COLO668 (cell line): Measurements from ENCODE around the gene ECM1.

ENCODE experiments used
- DNase-seq: peaks from one replicate; lab custom pipeline; 2025; ENCODE audit not compliant: unreplicated experiment; lab: John Stamatoyannopoulos, UW

The ECM1 gene

DNA sequence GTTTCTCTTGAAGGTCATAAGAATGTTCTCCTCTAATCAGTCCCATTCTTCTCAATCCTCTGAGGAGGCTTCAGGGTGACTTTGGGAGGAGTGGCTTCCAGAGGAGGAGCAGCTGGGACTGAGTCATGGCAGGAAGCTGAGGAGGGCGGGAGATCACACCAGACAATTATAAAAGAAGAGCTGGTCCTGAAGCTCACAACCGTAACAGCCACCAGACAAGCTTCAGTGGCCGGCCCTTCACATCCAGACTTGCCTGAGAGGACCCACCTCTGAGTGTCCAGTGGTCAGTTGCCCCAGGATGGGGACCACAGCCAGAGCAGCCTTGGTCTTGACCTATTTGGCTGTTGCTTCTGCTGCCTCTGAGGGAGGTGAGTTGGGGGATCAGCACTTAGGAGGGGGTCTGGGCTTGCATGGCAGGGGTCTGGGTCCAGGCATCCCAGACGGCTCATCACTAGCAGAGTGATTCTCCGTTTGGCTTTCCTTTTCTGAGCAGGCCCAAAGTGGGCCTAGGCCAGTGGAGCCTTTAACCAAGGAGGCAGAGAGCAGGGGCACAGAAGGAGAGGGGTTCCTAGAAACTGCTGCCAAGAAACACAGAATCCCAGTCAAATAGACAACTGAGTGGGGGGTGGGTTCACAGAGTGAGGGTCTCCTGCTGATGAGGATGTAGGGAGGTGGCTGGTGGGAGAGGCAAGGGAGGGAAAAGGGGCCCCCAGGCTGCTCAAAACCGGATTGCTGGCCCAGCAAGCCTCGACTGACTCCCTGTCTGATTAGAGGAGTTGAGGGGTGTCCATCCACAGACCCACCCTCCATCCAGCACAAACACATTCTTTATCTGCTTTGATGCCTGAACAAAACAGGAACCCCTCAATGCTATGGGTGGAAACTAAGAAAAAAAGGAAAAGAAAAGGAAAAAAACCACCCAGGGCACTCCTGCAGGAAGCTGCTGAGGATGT, at the start of gene ECM1:
TSS of gene ECM1 (plus strand) at position 198 of the 953 bp plus-strand sequence. CDS start at position 299, 101 bp downstream.
- DNase-seq, result peak; percentile 53

DNA sequence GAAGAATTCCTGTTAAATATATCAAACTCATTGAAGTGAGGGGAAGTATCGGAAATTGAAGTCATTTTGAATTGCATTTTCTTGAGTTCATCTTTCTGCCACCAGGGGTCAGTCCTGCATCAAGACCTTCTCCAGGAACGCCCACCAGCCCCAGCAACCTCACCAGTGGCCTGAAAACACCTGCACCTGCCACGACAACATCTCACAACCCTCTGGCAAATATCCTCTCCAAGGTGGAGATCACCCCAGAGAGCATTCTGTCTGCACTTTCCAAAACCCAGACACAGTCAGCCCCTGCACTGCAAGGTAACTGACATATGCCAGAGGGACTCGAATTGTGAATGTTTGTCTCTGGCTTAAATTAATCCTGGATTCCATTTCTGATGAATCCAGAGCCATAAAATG, 43.5 kb upstream of the ECM1 start:
- peak; percentile 84 for DNase-seq

DNA sequence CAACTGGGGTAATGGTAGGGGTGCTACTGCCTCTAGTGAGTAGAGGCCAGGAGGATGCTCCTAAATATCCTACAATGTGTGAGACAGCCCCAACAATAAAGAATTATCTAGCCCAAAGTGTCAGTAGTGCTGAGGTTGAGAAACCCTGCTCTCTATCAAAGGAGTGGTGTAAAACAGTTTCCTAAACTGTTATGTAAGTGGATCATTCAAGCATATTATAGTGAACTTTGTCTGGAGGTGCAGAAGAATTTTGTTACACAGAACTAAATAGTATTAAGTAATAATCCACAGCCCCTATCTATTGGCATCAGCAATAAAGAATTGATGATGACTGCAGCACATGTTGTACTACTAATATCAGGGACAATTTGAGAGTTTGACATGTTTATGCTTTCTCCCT, 40.9 kb upstream of the ECM1 start:
- DNase-seq, result no peak

DNA sequence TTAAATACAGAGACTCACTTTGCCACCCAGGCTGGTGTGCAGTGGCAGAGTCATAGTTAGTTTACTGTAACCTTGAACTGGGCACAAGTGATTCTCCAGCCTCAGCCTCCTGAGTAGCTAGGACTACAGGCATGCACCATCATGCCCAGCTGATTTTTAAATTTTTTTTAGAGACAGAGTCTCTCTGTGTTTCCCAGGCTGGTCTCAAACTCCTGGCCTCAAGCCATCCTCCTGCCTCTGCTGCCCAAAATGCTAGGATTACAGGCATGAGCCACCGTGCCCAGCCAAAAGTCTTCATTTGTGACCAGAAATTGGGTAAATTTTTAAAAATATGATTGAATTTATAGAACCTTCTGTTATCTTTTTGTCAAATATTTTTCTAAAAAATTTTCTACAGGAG, 38.6 kb upstream of the ECM1 start:
- no peak for DNase-seq

DNA sequence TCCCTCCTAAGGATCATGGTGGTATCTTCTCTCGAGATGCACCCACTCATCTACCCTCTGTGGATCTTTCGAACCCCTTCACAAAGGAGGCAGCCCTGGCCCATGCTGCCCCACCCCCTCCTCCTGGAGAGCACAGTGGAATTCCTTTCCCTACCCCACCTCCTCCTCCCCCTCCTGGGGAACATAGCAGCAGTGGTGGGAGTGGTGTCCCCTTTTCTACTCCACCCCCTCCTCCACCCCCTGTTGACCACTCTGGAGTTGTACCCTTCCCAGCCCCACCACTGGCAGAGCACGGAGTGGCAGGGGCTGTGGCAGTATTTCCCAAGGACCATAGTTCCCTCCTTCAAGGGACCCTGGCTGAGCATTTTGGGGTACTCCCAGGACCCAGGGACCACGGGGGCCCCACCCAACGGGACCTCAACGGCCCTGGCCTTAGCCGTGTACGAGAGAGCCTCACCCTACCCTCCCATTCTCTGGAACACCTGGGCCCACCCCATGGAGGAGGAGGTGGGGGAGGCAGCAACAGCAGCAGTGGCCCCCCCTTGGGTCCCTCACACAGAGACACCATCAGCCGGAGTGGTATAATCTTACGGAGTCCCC, 35.2 kb upstream of the ECM1 start:
- no peak for DNase-seq

DNA sequence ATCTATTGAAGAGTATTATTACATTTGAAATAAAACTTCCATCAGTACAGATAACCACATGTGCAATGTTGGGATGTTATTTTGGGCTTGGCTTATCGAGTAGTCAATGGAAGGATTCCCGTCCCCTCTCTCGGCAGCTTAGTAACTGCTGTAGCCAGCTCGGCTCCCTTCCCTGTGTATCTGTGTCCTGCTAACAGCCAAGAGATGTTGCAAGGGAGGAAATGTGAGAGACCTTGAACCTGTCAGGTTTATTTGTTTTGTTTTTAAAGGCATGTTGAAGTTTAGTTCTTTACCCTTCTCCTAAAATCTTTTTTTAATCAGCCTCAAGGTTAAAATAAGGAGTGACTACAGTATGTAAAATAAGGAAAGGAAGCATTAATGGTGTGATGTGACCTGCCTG, 34.2 kb upstream of the ECM1 start:
- no peak for DNase-seq

DNA sequence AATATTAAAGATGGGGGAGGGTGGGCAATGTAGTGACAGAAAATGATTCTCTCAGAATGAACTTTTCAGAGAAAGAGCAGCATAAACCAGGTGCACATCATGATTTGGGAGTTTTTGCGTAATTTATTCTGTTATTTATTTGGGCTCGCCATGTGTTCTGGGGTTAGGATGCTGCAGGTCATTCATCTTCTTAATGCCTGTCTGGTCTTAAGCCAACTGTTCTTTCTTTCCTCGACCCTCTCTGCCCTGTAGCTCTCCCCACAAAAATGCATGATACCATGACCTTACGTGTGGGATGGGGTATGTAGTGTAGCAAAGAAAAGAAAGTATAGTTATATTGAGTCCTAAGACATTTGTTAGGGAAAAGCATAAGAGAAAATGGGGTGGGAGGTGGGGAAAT, 33.0 kb upstream of the ECM1 start:
- no peak for DNase-seq

DNA sequence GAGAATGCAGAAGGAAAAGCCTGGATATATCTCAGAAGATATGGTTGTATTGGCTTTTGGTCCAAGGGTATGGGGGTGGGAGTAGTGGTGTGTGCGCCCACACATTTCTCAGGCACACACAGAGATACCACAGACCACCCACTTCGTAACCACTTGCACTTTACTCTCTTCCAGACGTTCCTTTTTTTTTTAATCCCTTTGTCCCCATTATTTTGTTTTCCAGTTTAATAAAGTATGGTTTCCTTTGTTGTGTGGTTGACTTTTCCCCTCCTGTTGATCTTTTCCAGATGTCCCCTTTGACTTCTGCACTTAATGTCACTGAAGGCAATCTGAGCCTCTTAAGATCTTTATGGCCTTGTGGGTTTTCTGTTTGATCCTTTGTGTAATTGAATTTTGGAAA, 31.2 kb upstream of the ECM1 start:
- no peak for DNase-seq

DNA sequence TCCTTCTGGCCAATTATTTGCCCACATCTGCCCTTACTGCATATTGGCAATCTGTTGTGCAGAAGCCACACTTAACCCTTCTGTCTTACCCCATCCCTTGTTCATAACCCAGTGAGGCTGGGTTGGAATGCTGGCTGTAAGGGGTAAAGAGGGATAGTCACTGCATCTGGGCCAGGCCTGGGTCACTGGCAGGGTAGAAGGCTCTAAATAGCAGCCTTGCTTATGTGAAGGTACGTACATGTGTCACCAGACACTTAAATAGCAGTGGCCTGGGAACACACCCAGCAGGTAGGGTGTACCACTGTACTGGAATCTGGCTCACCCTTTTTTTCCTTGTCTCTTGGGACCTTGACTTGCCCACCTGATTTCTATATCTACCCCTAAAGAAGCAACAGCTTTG, 30.6 kb upstream of the ECM1 start:
- DNase-seq, result no peak

DNA sequence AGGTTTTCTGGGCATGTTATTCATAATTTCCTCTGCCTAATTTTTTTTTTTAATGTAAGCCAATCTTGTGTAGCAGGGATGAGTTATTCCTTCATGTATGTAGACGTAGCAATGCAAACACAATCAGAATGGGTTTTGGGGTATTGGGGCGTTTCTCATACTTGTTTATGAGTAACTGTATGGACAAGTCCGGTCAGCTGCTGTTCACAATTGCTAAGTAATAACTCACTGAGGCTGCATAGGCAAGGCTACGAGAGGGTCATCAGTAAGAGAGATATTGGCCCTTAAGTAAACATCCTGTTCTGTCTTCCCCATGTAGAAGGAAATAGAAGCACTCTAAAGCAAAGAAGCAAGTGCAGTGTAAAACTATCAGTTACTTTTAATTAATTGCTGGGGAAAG, 30.2 kb upstream of the ECM1 start:
- DNase-seq, result no peak

DNA sequence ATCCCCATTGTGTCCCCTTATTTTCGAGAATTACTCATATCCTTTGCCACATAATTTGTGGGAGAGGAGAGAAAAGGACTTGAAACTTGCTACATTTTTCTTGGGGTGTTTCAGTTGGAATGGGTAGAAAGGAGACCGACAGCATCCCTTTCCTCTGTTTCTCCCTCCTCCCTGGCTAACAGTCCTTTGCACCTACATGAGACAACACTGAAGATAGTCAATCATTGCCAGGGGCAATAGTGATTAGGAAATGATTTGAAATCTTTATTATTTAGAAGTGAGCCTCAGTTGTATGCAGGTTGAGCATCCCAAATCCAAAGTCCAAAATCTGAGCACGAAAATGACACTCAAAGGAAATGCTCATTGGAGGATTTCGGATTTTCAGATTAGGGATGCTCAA, 28.5 kb upstream of the ECM1 start:
- DNase-seq, result no peak

DNA sequence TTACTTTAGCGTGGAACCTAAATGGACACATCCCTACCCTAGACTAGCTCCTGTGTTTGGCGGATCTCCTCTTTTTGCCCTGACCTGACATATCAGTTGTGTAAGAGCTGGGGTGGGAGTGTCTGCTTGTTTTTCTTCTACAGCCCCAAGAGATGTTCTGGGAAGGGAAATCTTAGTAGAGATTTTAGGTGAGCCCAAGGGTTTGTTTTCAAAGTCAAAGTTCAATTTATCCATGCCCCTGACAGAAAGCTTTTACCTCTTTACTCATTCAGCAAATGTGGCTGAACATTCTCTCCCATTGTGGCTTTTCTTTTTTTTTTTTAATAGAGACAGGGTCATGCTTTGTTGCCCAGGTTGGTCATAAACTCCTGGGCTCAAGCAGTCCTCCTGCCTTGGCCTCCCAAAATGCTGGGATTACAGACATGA, 28.0 kb upstream of the ECM1 start:
- no peak for DNase-seq

DNA sequence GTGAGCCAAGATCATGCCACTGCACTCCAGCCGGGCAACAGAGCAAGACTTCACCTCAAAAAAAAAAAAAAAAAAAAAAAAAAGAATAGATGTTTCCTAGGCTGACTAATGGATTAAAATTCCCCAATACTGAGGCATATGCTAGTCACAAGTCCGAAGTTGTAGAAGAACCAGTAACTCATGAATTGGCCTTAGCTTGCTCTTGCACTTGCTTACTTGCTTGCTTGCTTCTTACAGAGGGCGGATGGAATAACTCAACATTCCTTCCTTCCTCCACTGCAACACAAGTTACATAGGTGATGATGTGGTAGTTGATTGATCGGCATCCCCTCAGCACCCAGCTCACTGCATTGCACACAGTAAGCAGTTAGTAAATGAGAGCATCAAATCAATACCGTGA, 23.5 kb upstream of the ECM1 start:
- no peak for DNase-seq

DNA sequence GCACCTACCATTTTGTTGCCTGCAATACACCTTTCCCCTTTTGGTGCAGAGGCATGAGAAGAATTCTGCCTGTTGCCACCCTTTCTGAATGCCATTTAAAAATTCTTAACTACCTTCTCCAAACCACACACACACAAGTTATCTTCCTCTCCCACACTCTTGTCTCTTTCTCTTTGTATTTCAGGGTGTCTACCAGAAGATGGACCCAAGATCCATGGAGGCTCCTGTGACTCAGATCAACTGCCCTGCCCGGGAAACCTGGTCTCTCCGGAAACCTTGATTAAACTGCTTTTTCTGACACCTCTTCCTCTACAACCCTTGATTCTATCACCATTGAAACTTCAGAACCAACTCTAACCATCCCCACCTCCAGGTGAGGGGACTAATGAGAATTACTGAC, 23.0 kb upstream of the ECM1 start:
- no peak for DNase-seq

DNA sequence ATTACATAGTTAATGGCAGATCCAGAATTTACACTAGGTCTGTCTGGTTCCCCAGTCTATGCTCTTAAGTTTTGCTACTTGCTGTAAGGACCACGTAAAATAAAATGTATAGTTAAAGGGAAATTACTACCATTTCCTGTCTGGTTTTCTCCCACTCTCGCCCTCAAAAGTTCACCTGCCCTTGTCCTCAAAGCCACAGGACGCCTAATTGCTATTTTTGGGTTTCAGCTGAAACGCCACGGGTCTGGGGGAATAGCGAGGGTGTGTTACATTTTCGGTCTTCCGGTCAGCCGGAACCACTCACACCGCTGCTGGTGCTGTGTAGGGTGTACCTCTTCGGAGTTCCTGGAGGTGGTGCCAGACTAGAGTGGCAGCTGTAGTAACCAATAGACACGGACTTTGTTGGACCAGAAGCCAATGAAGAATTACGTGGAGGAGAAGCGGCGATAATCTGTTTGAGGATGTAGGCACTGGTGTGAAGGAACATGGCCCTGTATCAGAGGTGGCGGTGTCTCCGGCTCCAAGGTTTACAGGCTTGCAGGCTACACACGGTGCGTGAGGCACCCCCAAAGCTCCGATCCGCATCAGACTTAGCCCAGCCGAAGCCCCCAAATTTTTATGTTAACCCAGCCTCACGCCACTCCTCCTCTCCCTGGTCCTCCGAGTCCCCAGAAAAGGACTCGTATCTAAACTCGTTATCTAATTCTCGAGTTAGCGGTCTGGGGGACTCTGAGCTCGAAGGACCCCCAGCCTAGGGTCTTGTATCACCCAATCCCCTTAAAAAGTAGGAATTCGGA, 20.7 kb upstream of the ECM1 start, which contains the start of gene TARS2:
TSS of gene TARS2 (plus strand) at position 454 of the 797 bp plus-strand sequence. CDS start at position 486, 32 bp downstream.
- DNase-seq, result peak; percentile 97

DNA sequence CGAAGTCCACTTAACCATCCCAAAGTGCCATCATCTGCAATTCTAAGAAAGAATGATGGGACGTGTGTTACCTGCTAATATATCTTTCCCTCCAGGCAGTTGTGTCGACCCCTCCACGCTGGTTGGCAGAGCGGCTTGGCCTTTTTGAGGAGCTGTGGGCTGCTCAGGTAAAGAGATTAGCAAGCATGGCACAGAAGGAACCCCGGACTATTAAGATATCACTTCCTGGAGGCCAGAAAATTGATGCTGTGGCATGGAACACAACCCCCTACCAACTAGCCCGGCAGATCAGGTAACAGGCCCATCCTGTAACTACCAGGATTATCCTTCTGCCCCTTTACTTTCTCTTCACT, 20.2 kb upstream of the ECM1 start:
- DNase-seq, result no peak

DNA sequence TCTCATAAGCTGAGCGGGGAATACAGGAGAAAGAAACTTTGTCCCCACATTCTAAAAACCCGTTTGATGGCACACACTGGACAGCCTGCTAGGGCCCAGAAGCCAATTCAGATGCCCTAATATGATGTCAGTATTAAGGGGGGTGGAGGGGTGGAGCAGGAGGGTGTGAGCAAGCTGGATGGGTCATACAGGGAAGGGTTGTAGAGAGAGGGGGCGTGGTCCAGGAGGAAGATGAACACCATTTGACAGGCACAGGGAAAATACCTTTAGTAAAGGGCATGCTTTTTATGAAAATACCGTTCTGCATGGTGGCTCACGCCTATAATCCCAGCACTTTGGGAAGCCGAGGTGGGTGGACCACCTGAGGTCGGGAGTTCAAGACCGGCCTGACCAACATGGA, 14.7 kb upstream of the ECM1 start:
- DNase-seq, result no peak

DNA sequence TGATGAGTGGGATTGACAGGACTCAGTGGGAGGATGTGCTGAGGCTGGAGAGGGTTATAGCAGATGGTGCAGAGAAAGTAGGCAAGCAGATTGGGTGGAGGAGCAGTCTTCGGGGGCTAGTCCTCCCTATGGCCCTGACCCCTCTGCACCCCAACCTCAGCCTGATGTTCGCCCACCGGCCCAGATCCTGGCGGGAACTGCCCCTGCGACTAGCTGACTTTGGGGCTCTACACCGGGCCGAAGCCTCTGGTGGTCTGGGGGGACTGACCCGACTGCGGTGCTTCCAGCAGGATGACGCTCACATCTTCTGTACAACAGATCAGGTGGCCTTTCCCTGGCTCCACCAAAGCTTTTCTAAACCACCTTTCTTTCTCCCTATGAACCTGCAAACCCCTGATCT, 9.6 kb upstream of the ECM1 start:
- DNase-seq, result no peak

DNA sequence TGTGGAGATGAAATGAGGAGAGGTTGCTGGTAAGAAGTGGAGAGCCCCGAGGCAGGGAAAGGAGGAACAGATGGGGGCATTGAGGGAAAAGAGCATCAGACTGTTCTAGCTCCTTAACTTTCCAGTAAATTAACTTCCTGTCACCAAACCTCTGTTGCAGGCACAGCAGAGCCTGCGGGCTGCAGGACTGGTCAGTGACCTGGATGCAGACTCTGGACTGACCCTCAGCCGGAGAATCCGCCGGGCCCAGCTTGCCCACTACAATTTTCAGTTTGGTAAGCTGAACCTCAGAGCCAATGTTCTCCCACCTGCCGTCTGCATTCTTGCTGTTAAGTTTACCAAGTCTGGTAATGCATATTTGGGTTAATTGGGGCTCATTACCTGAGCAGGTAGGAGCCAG, 2.5 kb upstream of the ECM1 start:
- no peak for DNase-seq

DNA sequence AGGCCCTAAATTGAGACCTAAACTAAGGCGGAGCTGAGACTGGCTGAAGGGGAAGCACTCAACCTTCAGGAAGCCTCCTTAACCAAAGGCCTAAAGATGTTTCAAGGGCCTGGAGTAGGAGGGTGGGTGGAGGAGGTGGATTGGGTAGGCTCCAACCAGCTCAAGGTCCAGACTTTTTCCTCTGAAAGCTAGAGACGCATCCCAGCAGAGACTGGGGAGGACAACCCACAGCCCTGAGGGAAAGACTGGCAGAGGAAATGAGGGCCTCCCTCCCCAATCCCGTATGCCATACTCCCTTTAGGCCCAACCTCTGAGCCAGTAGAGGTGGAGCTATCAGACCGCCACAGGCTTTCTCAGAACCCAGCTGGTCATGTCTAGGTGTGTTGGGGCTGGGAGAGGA, 1.1 kb downstream of the ECM1 start:
- DNase-seq, result no peak

DNA sequence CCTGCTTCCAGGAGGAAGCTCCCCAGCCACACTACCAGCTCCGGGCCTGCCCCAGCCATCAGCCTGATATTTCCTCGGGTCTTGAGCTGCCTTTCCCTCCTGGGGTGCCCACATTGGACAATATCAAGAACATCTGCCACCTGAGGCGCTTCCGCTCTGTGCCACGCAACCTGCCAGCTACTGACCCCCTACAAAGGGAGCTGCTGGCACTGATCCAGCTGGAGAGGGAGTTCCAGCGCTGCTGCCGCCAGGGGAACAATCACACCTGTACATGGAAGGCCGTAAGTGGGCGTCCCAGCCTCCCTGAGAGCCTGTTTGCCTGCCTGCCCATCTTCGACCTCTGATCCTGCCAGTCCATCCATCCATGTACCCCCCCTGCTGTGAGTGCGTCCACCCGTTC, 3.6 kb downstream of the ECM1 start:
- DNase-seq, result peak; percentile 98
